Measurements from ENCODE around the gene SGSM1. TPM values are rescaled to one million over a fixed set of nuclear protein-coding genes. Genes with fewer than 3 reads are reported as not detected.

Gene SGSM1
- not detected in 2 replicates for total RNA-seq

GRCh38 chr22:24805790-24806662, at the start of gene SGSM1:
SGSM1 (plus strand) TSS chr22:24806211; CDS start chr22:24806326, 115 bp downstream.
- Histone ChIP-seq H3K4me2 (ENCODE audit: insufficient read depth, low read length) (peak within 1 kb of the TSS; percentile 73), H3K4me1 (ENCODE audit: insufficient read depth, low read length) (no peaks in the 10 kb centered on the region), H2AFZ (ENCODE audit: low read length) (no peak within 1 kb of the TSS), H4K20me1 (ENCODE audit: insufficient read depth, low read length) (no peaks in the 10 kb centered on the region), H3K9me3 (ENCODE audit: low read depth, low read length) (no peaks in the 10 kb centered on the region), H3K36me3 (ENCODE audit: insufficient read depth, low read length) (no peaks in the 10 kb centered on the region), H3K4me3 (ENCODE audit: insufficient read depth, low read length) (peak within 1 kb of the TSS; percentile 58), H3K27me3 (ENCODE audit: insufficient read depth, low read length) (peaks cover 6% of the 10 kb centered on the region), H3K79me2 (ENCODE audit: insufficient read depth, low read length) (no peaks in the 10 kb centered on the region), H3K27ac (ENCODE audit: low read depth, low read length) (no peak within 1 kb of the TSS)
- DNase-seq (ENCODE audit: insufficient read length, low spot score, missing footprints), result peak; percentile 94
- no peak for TF ChIP-seq CTCF (IDR thresholded peaks at IDR 0.05; ENCODE audit: extremely low read depth, low read depth, low read length)

- no peaks in the 10 kb centered on the region for H4K20me1 ChIP-seq (ENCODE audit: insufficient read depth, low read length)
- DNase-seq (ENCODE audit: insufficient read length, low spot score, missing footprints), result peak; percentile 85
- H3K4me2 ChIP-seq (ENCODE audit: insufficient read depth, low read length), result no peak overlapping the region
- H3K4me1 ChIP-seq (ENCODE audit: insufficient read depth, low read length), result no peaks in the 10 kb centered on the region
- no peak overlapping the region for H3K4me3 ChIP-seq (ENCODE audit: insufficient read depth, low read length)
- peak; percentile 78 for TF ChIP-seq CTCF (IDR thresholded peaks at IDR 0.05; ENCODE audit: extremely low read depth, low read depth, low read length)
- H3K36me3 ChIP-seq (ENCODE audit: insufficient read depth, low read length), result no peaks in the 10 kb centered on the region
- H3K79me2 ChIP-seq (ENCODE audit: insufficient read depth, low read length), result no peaks in the 10 kb centered on the region
- H3K9me3 ChIP-seq (ENCODE audit: low read depth, low read length), result no peaks in the 10 kb centered on the region
- H2AFZ ChIP-seq (ENCODE audit: low read length), result no peak overlapping the region
- H3K27ac ChIP-seq (ENCODE audit: low read depth, low read length), result no peak overlapping the region
- H3K27me3 ChIP-seq (ENCODE audit: insufficient read depth, low read length), result peaks cover 28% of the 10 kb centered on the region
Measured at GRCh38 chr22:24758164-24758799, 47.7 kb upstream of the SGSM1 start.

- H3K9me3 ChIP-seq (ENCODE audit: low read depth, low read length), result no peaks in the 10 kb centered on the region
- no peaks in the 10 kb centered on the region for H3K79me2 ChIP-seq (ENCODE audit: insufficient read depth, low read length)
- DNase-seq (ENCODE audit: insufficient read length, low spot score, missing footprints), result no peak
- H3K27me3 ChIP-seq (ENCODE audit: insufficient read depth, low read length), result peaks cover 20% of the 10 kb centered on the region
- no peak overlapping the region for H3K27ac ChIP-seq (ENCODE audit: low read depth, low read length)
- no peaks in the 10 kb centered on the region for H4K20me1 ChIP-seq (ENCODE audit: insufficient read depth, low read length)
- no peak overlapping the region for H2AFZ ChIP-seq (ENCODE audit: low read length)
- H3K4me1 ChIP-seq (ENCODE audit: insufficient read depth, low read length), result no peaks in the 10 kb centered on the region
- no peak overlapping the region for H3K4me2 ChIP-seq (ENCODE audit: insufficient read depth, low read length)
- no peak for TF ChIP-seq CTCF (IDR thresholded peaks at IDR 0.05; ENCODE audit: extremely low read depth, low read depth, low read length)
- no peak overlapping the region for H3K4me3 ChIP-seq (ENCODE audit: insufficient read depth, low read length)
- H3K36me3 ChIP-seq (ENCODE audit: insufficient read depth, low read length), result no peaks in the 10 kb centered on the region
Measured at GRCh38 chr22:24759765-24760164, 46.2 kb upstream of the SGSM1 start.

- no peaks in the 10 kb centered on the region for H3K79me2 ChIP-seq (ENCODE audit: insufficient read depth, low read length)
- no peak overlapping the region for H2AFZ ChIP-seq (ENCODE audit: low read length)
- H4K20me1 ChIP-seq (ENCODE audit: insufficient read depth, low read length), result no peaks in the 10 kb centered on the region
- peaks cover 18% of the 10 kb centered on the region for H3K27me3 ChIP-seq (ENCODE audit: insufficient read depth, low read length)
- DNase-seq (ENCODE audit: insufficient read length, low spot score, missing footprints), result no peak
- H3K4me2 ChIP-seq (ENCODE audit: insufficient read depth, low read length), result no peak overlapping the region
- no peak overlapping the region for H3K4me3 ChIP-seq (ENCODE audit: insufficient read depth, low read length)
- H3K27ac ChIP-seq (ENCODE audit: low read depth, low read length), result no peak overlapping the region
- no peaks in the 10 kb centered on the region for H3K36me3 ChIP-seq (ENCODE audit: insufficient read depth, low read length)
- no peak for TF ChIP-seq CTCF (IDR thresholded peaks at IDR 0.05; ENCODE audit: extremely low read depth, low read depth, low read length)
- H3K9me3 ChIP-seq (ENCODE audit: low read depth, low read length), result no peaks in the 10 kb centered on the region
- no peaks in the 10 kb centered on the region for H3K4me1 ChIP-seq (ENCODE audit: insufficient read depth, low read length)
Measured at GRCh38 chr22:24760708-24761306, 45.2 kb upstream of the SGSM1 start.
